Measurements from ENCODE around the gene DNAH7.

DNAH7 gene

GRCh38 chr2:195820373-195820772, 248.3 kb downstream of the DNAH7 start:
- Mint-ChIP-seq H3K27me3 (peaks cover 12% of the 10 kb centered on the region in 2 donors), H3K4me1 (ENCODE audit: low read depth in 2 of 2) (no peaks in the 10 kb centered on the region), H3K4me3 (no peak overlapping the region), H3K9me3 (no peaks in the 10 kb centered on the region), H3K27ac (no peak overlapping the region), H3K36me3 (ENCODE audit: insufficient read depth) (no peaks in the 10 kb centered on the region)
- ATAC-seq (replicated peaks) (no peak), DNase-seq (no peak)

GRCh38 chr2:195819276-195819675, 249.4 kb downstream of the DNAH7 start:
- DNase-seq (no peak), ATAC-seq (replicated peaks) (no peak)
- Mint-ChIP-seq H3K4me3 (no peak overlapping the region), H3K36me3 (ENCODE audit: insufficient read depth) (no peaks in the 10 kb centered on the region), H3K27me3 (peaks cover 12% of the 10 kb centered on the region in 2 donors), H3K4me1 (ENCODE audit: low read depth in 2 of 2) (no peaks in the 10 kb centered on the region), H3K9me3 (no peaks in the 10 kb centered on the region), H3K27ac (no peak overlapping the region)

DNA sequence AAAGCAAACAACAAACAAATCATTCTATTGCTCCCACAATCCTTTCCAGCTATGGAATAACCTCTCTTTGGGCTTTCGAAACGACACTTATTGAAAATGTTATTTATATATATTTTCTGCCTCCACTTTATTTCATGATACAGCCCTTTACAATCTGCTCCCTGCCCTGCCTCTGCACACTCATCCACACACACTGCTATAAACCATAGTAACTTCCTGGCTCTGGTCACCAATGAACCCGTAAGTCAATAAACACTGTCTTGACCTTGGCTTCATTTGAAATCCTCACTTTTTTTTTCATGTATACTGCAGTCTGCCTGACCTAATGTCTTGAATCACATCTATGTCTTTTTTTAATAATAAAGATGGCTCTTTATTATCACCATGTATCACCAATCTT, 250.1 kb downstream of the DNAH7 start:
- ATAC-seq (replicated peaks) (no peak), DNase-seq (no peak)
- Mint-ChIP-seq H3K36me3 (ENCODE audit: insufficient read depth) (no peaks in the 10 kb centered on the region), H3K27ac (no peak overlapping the region), H3K9me3 (no peaks in the 10 kb centered on the region), H3K4me3 (no peak overlapping the region), H3K27me3 (peaks cover 12% of the 10 kb centered on the region in 2 donors), H3K4me1 (ENCODE audit: low read depth in 2 of 2) (no peaks in the 10 kb centered on the region)

DNA sequence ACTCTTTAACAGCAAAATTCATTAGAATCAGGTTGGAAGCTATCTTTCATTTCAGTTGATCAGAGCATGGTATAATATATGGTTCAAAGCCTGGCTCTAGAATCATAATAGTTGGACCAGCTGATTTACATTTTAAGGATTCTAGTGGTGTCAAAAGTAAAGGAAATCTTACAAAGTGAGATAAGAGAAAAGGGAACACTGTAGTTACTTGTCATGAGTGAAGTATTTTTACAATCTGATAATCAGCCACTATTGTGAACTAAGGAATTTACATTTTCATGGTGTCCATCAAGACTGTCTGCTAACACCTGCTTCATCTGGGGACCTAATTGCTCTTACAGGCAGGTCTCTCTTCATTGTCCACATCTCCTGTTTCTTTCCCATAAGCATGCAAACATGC, 250.5 kb downstream of the DNAH7 start:
- Mint-ChIP-seq H3K9me3 (no peaks in the 10 kb centered on the region), H3K27ac (no peak overlapping the region), H3K27me3 (peaks cover 12% of the 10 kb centered on the region in 2 donors), H3K4me3 (no peak overlapping the region), H3K4me1 (ENCODE audit: low read depth in 2 of 2) (no peaks in the 10 kb centered on the region), H3K36me3 (ENCODE audit: insufficient read depth) (no peaks in the 10 kb centered on the region)
- no peak for ATAC-seq (replicated peaks)
- no peak for DNase-seq

GRCh38 chr2:195815083-195815482, 253.6 kb downstream of the DNAH7 start:
- H3K27me3 Mint-ChIP-seq = peaks cover 29 to 30% of the 10 kb centered on the region in 2 donors
- H3K36me3 Mint-ChIP-seq (ENCODE audit: insufficient read depth) = no peaks in the 10 kb centered on the region
- no peak for DNase-seq
- no peak overlapping the region for H3K27ac Mint-ChIP-seq
- no peak overlapping the region for H3K4me3 Mint-ChIP-seq
- H3K9me3 Mint-ChIP-seq = no peaks in the 10 kb centered on the region
- no peaks in the 10 kb centered on the region for H3K4me1 Mint-ChIP-seq (ENCODE audit: low read depth in 2 of 2)
- ATAC-seq (replicated peaks) = no peak

DNA sequence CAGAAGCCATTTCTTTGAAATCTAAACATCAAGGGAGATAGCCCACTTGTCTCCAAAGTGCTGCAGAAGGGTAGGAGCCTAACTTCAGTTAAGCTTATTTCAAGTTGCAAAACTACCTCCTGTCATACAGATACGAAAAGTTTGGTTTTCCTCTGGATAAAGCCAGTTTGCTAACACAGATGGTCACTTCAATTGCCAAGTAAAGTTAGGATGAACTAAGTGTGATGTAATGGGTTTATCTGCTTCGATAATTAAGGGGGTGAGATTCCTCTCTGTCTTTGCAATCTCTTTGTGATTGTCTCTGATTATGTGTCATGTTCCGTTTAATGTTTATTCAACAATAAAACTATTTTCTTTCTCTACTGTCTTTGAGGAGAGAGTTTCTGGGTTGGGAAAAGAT, 255.2 kb downstream of the DNAH7 start:
- DNase-seq (no peak), ATAC-seq (replicated peaks) (no peak)
- Mint-ChIP-seq H3K27me3 (peaks cover 20 to 21% of the 10 kb centered on the region in 2 donors), H3K27ac (no peak overlapping the region), H3K4me3 (no peak overlapping the region), H3K9me3 (no peaks in the 10 kb centered on the region), H3K36me3 (ENCODE audit: insufficient read depth) (no peaks in the 10 kb centered on the region), H3K4me1 (ENCODE audit: low read depth in 2 of 2) (no peaks in the 10 kb centered on the region)

DNA sequence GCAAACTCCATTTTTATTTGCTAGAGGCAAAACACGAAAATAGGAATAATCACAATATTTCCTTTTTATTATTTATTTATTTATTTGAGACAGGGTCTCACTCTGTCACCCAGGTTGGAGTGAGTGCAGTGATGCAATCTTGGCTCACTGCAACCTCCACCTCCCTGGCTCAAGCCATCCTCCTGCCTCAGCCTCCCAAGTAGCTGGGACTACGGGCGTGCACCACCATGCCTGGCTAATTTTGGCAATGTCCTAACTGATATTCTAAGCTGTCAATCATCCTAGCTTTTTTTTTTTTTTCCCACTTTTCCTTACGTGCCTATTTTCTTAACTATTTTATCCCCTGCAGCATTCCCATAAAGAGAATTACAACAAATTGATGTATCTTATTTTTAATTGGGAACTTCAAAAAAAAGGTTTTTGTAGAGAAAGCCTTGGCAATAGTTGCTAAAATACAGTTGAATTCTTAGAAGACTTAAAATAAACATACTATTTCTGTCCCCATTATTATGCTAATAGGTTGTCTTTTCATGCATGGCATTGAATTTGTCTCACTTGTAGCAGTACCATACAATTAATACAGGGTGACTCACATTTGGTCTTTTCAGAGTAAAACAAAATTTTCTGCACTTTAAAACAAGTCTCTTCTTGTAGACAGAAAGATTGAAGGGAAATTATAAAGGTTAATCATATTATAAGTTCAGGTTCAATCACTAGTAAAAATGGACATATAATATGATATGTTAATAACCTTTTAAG, 258.1 kb downstream of the DNAH7 start:
- no peak overlapping the region for H3K27ac Mint-ChIP-seq
- ATAC-seq (replicated peaks) = no peak
- no peaks in the 10 kb centered on the region for H3K36me3 Mint-ChIP-seq (ENCODE audit: insufficient read depth)

DNA sequence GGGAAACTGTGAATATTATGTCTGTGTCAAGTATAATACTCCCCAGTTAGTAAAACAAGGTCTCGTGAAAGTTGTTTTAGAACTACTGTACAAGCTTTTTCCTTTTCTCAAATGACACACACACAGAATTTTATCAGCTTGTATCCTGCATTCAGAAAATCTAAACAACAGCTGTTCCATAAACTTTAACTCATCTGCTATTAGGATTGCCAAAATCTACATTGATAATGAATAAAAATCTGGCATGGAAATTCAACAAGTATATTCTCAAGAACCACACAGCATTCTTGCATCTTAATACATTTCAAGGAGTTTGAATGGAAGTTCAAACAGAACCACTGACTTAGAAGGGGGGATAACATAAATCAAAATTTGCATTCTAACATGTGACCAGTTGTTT, 260.4 kb downstream of the DNAH7 start:
- no peaks in the 10 kb centered on the region for H3K36me3 Mint-ChIP-seq (ENCODE audit: insufficient read depth)
- no peak overlapping the region for H3K4me3 Mint-ChIP-seq
- H3K9me3 Mint-ChIP-seq = no peaks in the 10 kb centered on the region
- H3K27me3 Mint-ChIP-seq = peaks cover 30 to 38% of the 10 kb centered on the region in 2 donors
- H3K27ac Mint-ChIP-seq = no peak overlapping the region
- no peaks in the 10 kb centered on the region for H3K4me1 Mint-ChIP-seq (ENCODE audit: low read depth in 2 of 2)
- no peak for ATAC-seq (replicated peaks)
- no peak for DNase-seq

More for the DNA sequence above, 258.1 kb downstream of the DNAH7 start:
- peaks cover 30 to 38% of the 10 kb centered on the region in 2 donors for H3K27me3 Mint-ChIP-seq
- H3K9me3 Mint-ChIP-seq = no peaks in the 10 kb centered on the region
- H3K4me1 Mint-ChIP-seq (ENCODE audit: low read depth in 2 of 2) = no peaks in the 10 kb centered on the region
- no peak overlapping the region for H3K4me3 Mint-ChIP-seq
- DNase-seq = no peak

DNA sequence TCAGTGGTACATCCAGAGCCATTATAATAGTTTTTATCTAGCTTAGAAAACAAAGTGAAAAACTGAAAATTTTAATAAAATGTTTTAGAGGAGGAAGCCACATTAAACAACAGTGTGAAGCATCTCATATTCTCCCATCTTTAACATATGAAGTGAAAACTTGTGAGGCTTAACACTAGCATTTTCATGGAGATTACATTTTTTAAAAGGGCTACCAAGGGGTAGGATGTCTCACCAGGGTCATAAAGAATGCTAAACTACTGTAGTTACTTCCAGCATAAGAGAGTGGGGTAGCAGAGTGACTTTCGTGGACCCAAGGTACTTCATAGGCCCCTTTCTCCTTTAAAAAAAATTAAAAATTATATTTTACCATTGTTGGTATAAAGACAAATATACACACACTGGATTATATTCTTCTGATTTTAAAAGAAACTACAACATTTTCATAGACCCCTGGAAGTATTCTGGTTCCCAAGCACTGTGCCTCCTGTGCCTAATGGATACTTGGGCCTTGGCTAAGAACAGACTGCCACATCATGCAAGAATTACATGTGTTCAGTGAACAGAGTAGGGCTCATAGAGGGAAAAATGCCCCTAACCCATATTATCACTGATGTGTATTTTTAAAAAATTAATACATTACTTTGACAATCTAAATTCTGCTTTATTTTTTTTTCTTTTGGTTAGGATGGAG, 263.2 kb downstream of the DNAH7 start:
- Mint-ChIP-seq H3K36me3 (ENCODE audit: insufficient read depth) (no peaks in the 10 kb centered on the region), H3K4me3 (no peak overlapping the region), H3K9me3 (no peaks in the 10 kb centered on the region), H3K4me1 (ENCODE audit: low read depth in 2 of 2) (no peaks in the 10 kb centered on the region), H3K27me3 (peaks cover 22 to 23% of the 10 kb centered on the region in 2 donors), H3K27ac (no peak overlapping the region)
- DNase-seq = no peak
- no peak for ATAC-seq (replicated peaks)

DNA sequence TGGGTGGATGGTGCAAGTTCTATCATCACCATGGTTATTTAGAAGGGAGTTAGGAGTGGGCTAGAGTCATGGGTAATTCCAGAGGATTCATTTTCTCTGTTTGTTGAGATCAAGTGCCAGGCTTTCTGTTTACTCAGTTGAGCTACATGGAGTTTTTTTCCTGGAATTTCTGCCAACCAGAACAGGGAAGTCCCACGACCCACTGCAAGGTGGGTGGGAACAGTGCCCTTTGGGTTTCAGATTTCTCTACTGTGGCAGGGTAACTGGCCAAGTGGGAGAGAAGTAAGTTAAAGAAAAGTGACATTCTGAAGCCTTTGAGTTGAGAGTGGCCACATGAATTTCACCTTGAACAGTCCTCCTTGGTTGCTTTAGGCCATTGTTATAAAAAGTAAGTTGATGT, 272.8 kb downstream of the DNAH7 start:
- Mint-ChIP-seq H3K27ac (no peak overlapping the region), H3K9me3 (peaks cover 0 to 3% of the 10 kb centered on the region in 2 donors), H3K4me3 (no peak overlapping the region), H3K4me1 (ENCODE audit: low read depth in 2 of 2) (peaks cover 0 to 2% of the 10 kb centered on the region in 2 donors), H3K27me3 (no peaks in the 10 kb centered on the region), H3K36me3 (ENCODE audit: insufficient read depth) (no peaks in the 10 kb centered on the region)
- ATAC-seq (replicated peaks) (no peak), DNase-seq (no peak)

GRCh38 chr2:195793881-195794280, 274.8 kb downstream of the DNAH7 start:
- no peak for ATAC-seq (replicated peaks)
- Mint-ChIP-seq H3K27ac (no peak overlapping the region), H3K27me3 (no peaks in the 10 kb centered on the region), H3K36me3 (ENCODE audit: insufficient read depth) (no peaks in the 10 kb centered on the region), H3K9me3 (peaks cover 0 to 10% of the 10 kb centered on the region in 2 donors), H3K4me3 (no peak overlapping the region), H3K4me1 (ENCODE audit: low read depth in 2 of 2) (peaks cover 0 to 2% of the 10 kb centered on the region in 2 donors)
- DNase-seq = no peak

- DNase-seq (no peak), ATAC-seq (replicated peaks) (no peak)
- Mint-ChIP-seq H3K4me1 (ENCODE audit: low read depth in 2 of 2) (no peaks in the 10 kb centered on the region), H3K27me3 (peaks cover 15 to 29% of the 10 kb centered on the region in 2 donors), H3K9me3 (peaks cover 0 to under 1% of the 10 kb centered on the region in 2 donors), H3K4me3 (no peak overlapping the region), H3K27ac (no peak overlapping the region), H3K36me3 (ENCODE audit: insufficient read depth) (no peaks in the 10 kb centered on the region)
Observed at GRCh38 chr2:195782156-195782555, 286.5 kb downstream of the DNAH7 start.

DNA sequence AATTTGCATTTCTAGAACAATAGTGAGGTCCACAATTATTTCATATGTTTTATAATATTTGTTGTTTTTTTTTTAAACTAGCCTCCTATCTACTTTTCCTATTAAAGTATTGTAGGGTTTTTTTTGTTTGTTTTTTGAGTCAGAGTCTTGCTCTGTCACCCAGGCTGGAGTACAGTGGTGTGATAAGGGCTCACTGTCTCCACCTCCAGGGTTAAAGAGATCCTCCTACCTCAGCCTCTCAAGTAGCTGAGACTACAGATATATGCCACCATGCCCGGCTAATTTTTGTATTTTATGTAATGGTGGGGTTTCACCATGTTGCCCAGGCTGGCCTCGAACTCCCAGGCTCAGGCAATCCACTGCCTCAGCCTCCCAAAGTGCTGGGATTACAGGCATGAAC, 289.1 kb downstream of the DNAH7 start:
- Mint-ChIP-seq H3K4me1 (ENCODE audit: low read depth in 2 of 2) (no peaks in the 10 kb centered on the region), H3K9me3 (no peaks in the 10 kb centered on the region), H3K4me3 (no peak overlapping the region), H3K36me3 (ENCODE audit: insufficient read depth) (no peaks in the 10 kb centered on the region), H3K27ac (no peak overlapping the region), H3K27me3 (peaks cover 12 to 15% of the 10 kb centered on the region in 2 donors)
- no peak for ATAC-seq (replicated peaks)
- DNase-seq = no peak

DNA sequence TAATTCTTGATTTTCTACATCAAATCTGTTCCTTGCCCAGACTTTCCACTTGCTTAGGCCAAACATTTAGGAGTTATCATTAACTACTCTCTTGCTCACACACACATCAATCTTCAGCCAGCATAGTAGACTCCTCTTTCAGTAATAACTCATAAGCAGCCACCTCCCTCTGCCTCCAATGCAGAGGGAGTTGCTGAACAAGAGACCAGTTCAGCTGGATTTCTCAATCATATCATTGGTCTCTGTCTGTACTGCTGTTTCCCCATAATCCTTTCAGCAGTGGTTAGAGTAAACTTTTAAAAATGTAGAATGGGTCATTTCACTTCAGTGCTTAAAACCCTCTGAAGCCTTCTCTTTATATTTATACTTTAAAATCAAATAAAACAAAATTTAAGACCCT, 298.7 kb downstream of the DNAH7 start:
- ATAC-seq (replicated peaks) (no peak), DNase-seq (no peak)
- Mint-ChIP-seq H3K27ac (no peak overlapping the region), H3K4me3 (no peak overlapping the region), H3K4me1 (ENCODE audit: low read depth in 2 of 2) (no peaks in the 10 kb centered on the region), H3K27me3 (no peaks in the 10 kb centered on the region), H3K36me3 (ENCODE audit: insufficient read depth) (no peaks in the 10 kb centered on the region), H3K9me3 (peaks cover 0 to 12% of the 10 kb centered on the region in 2 donors)
